Measurements from ENCODE around the gene NTF4. TPM values are rescaled to one million over a fixed set of nuclear protein-coding genes. Genes with fewer than 3 reads are reported as not detected.

NTF4 gene
- total RNA-seq, 1 donor from 2014 or later = 7.3 TPM

Other genes starting within 250 kb of the NTF4 start
- 8.2 and 9.7 TPM in 2 replicates for gene HSD17B14, start 228.3 kb downstream of the NTF4 start, total RNA-seq
- 27.5 and 32.8 TPM in 2 replicates for gene PLEKHA4, start 196.2 kb downstream of the NTF4 start, total RNA-seq
- 39.5 and 53.2 TPM in 2 replicates for gene PPP1R15A, start 192.4 kb downstream of the NTF4 start, total RNA-seq
- not detected in 2 replicates for gene TULP2, start 166.1 kb downstream of the NTF4 start, total RNA-seq
- 164 and 189 TPM in 2 replicates for gene NUCB1, start 164.5 kb downstream of the NTF4 start, total RNA-seq
- gene DHDH, start 131.1 kb downstream of the NTF4 start, total RNA-seq = 0.45 TPM in 1 of 2 replicates, not detected in the other
- 169 and 174 TPM in 2 replicates for gene BAX, start 109.9 kb downstream of the NTF4 start, total RNA-seq
- 3,402 and 4,020 TPM in 2 replicates for gene FTL, start 99.5 kb downstream of the NTF4 start, total RNA-seq
- gene GYS1, start 71.5 kb downstream of the NTF4 start, total RNA-seq = 86.0 and 86.8 TPM in 2 replicates
- gene RUVBL2, start 70.9 kb downstream of the NTF4 start, total RNA-seq = 105 and 106 TPM in 2 replicates
- 0.48 TPM in 1 of 2 replicates, not detected in the other for gene LHB, start 47.7 kb downstream of the NTF4 start, total RNA-seq
- 3.6 and 4.5 TPM in 2 replicates for gene CGB3, start 40.5 kb downstream of the NTF4 start, total RNA-seq
- gene CGB2, start 32.9 kb downstream of the NTF4 start, total RNA-seq = 0.52 and 2.9 TPM in 2 replicates
- gene CGB1, start 27.9 kb downstream of the NTF4 start, total RNA-seq = 2.3 TPM in 1 of 2 replicates, not detected in the other
- 2.0 and 6.5 TPM in 2 replicates for gene CGB5, start 21.0 kb downstream of the NTF4 start, total RNA-seq
- 9.4 and 15.8 TPM in 2 replicates for gene CGB8, start 15.7 kb downstream of the NTF4 start, total RNA-seq
- 7.1 and 8.8 TPM in 2 replicates for gene CGB7, start 7.1 kb downstream of the NTF4 start, total RNA-seq
- gene KCNA7, start 7.9 kb upstream of the NTF4 start, total RNA-seq = 0.05 TPM in 1 of 2 replicates, not detected in the other
- 173 and 177 TPM in 2 replicates for gene SNRNP70, start 20.6 kb upstream of the NTF4 start, total RNA-seq
- gene LIN7B, start 49.6 kb upstream of the NTF4 start, total RNA-seq = 8.9 and 9.7 TPM in 2 replicates
- 0.73 and 1.4 TPM in 2 replicates for gene C19orf73, start 54.3 kb upstream of the NTF4 start, total RNA-seq
- gene PPFIA3, start 54.7 kb upstream of the NTF4 start, total RNA-seq = 9.2 and 11.7 TPM in 2 replicates
- gene HRC, start 90.6 kb upstream of the NTF4 start, total RNA-seq = not detected in 2 replicates
- gene TRPM4, start 93.0 kb upstream of the NTF4 start, total RNA-seq = 26.3 and 28.3 TPM in 2 replicates

Data from astrocyte (in vitro differentiated cells and primary cell).